Sigmoid colon (tissue), 4 donors: Measurements from ENCODE around the gene PARD3.

Experiments used
- POLR2A ChIP-seq, 2 donors: fragments of 450-650 bp; IDR thresholded peaks; one replicate each; pipeline ENCODE4 v1.6.1; 2016; ENCODE audit warnings: antibody characterized with exemption in 2 of 2, mild to moderate bottlenecking in 2 of 2, moderate library complexity in 2 of 2
- POLR2AphosphoS5 ChIP-seq, 4 donors: sonication (generic); formaldehyde crosslinking; IDR thresholded peaks; one replicate each; pipeline ENCODE4 v1.6.1; 2017; ENCODE audit warnings: antibody characterized with exemption in 4 of 4
- TF ChIP-seq, protein P1 (sequence below), 4 experiments: fragments of 450-650 bp in 3 of 4; fragments of 200-600 bp in 1 of 4; IDR thresholded peaks; one replicate each; pipeline ENCODE4 v1.5.1; 2016 to 2019; ENCODE audit warnings: antibody characterized with exemption in 4 of 4, mild to moderate bottlenecking in 3 of 4, moderate library complexity in 2 of 4

DNA sequence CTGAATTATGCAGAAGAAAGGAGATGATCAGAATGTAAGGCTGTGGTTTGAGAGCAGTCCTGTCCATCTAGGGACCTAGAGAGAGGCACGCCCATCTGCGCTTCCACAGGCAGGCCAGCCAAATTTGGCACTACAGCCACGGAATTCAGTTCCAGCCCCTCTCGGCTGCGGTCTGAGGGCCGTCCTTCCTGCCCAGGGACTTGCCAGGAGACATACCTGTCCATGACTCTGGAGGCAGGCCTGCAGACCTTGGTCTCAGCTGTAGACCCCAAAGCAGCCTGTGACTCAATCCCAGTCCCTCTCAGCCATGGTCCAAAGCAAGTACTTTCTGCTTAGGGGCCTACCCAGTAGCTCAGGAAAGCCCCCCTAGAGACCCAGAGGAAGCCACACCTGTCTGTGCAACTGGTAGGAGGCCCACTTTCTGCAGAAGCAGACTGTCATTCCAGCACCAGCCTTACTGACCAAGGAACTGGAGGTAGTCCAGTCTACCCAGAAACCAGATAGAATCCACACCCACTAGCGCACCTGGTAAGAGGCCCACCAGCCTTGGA is 720.9 kb downstream of the PARD3 start:
- no peak for TF ChIP-seq POLR2AphosphoS5 (IDR thresholded peaks at IDR 0.05)
- TF ChIP-seq, protein P1, sequence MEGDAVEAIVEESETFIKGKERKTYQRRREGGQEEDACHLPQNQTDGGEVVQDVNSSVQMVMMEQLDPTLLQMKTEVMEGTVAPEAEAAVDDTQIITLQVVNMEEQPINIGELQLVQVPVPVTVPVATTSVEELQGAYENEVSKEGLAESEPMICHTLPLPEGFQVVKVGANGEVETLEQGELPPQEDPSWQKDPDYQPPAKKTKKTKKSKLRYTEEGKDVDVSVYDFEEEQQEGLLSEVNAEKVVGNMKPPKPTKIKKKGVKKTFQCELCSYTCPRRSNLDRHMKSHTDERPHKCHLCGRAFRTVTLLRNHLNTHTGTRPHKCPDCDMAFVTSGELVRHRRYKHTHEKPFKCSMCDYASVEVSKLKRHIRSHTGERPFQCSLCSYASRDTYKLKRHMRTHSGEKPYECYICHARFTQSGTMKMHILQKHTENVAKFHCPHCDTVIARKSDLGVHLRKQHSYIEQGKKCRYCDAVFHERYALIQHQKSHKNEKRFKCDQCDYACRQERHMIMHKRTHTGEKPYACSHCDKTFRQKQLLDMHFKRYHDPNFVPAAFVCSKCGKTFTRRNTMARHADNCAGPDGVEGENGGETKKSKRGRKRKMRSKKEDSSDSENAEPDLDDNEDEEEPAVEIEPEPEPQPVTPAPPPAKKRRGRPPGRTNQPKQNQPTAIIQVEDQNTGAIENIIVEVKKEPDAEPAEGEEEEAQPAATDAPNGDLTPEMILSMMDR (IDR thresholded peaks at IDR 0.05), result no peak
- no peak for TF ChIP-seq POLR2A (IDR thresholded peaks at IDR 0.05)
